WERI-Rb-1 (cell line): ENCODE data around the gene HBG2.
"Not testable (repeated sequence)": the region's sequence is repeated elsewhere in the genome, so short reads cannot be mapped to it uniquely, and the experiment has no call there.

ENCODE experiments used
- DNase-seq: peaks from one replicate; pipeline ENCODE4 v3.0.0-alpha.2; 2020
- H3K27ac ChIP-seq: fragments of 250-450 bp; sonication (Bioruptor Pico); 2 replicates; pipeline ENCODE4 v1.5.1; 2020; ENCODE audit warnings: mild to moderate bottlenecking, moderate library complexity
- H3K27me3 ChIP-seq: fragments of 250-450 bp; sonication (Bioruptor Pico); 2 replicates; pipeline ENCODE4 v1.5.1; 2021; ENCODE audit warnings: mild to moderate bottlenecking, low read depth, moderate library complexity; ENCODE audit not compliant: insufficient read depth, severe bottlenecking
- H3K36me3 ChIP-seq: fragments of 250-450 bp; sonication (Bioruptor Pico); 2 replicates; pipeline ENCODE4 v1.5.1; 2020; ENCODE audit warnings: mild to moderate bottlenecking, moderate library complexity
- H3K4me3 ChIP-seq: 2 replicates; pipeline ENCODE4 v1.5.1; 2011; ENCODE audit warnings: low read depth, mild to moderate bottlenecking, control low read depth, low read length
- H3K9me3 ChIP-seq: fragments of 250-450 bp; sonication (Bioruptor Pico); 2 replicates; pipeline ENCODE4 v1.5.1; 2021; ENCODE audit warnings: mild to moderate bottlenecking, moderate library complexity; ENCODE audit not compliant: severe bottlenecking
- TF ChIP-seq, protein P1 (sequence below): IDR thresholded peaks from 2 replicates; pipeline ENCODE4 v1.5.1; 2011; ENCODE audit warnings: low read depth, mild to moderate bottlenecking, control low read depth, inconsistent platforms, low read length

The HBG2 gene

DNA sequence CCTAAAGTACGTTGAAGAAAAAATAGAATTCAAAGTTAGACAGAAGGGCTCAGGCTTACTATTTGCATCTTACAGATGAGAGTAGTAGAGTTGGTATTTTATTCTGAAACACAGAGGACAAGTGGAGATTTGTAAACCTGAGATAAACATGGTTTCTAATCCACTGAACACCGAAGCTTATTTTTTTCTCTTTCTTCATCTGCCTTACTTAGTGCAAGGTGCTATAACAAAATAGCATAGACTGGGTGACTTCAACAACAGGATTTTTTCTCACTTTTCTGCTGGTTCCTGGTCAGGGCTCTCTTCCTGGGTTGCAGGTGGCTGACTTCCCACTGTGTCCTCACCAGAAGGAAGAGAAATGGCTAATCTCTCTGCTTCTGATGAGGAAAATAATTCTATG lies 2.8 kb downstream of the HBG2 start:
- Histone ChIP-seq H3K9me3 (no peaks in the 10 kb centered on the region), H3K36me3 (no peaks in the 10 kb centered on the region), H3K27me3 (peaks cover 43% of the 10 kb centered on the region), H3K4me3 (no peak overlapping the region), H3K27ac (no peak overlapping the region)
- no peak for DNase-seq
- TF ChIP-seq, protein P1, sequence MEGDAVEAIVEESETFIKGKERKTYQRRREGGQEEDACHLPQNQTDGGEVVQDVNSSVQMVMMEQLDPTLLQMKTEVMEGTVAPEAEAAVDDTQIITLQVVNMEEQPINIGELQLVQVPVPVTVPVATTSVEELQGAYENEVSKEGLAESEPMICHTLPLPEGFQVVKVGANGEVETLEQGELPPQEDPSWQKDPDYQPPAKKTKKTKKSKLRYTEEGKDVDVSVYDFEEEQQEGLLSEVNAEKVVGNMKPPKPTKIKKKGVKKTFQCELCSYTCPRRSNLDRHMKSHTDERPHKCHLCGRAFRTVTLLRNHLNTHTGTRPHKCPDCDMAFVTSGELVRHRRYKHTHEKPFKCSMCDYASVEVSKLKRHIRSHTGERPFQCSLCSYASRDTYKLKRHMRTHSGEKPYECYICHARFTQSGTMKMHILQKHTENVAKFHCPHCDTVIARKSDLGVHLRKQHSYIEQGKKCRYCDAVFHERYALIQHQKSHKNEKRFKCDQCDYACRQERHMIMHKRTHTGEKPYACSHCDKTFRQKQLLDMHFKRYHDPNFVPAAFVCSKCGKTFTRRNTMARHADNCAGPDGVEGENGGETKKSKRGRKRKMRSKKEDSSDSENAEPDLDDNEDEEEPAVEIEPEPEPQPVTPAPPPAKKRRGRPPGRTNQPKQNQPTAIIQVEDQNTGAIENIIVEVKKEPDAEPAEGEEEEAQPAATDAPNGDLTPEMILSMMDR = no peak

DNA sequence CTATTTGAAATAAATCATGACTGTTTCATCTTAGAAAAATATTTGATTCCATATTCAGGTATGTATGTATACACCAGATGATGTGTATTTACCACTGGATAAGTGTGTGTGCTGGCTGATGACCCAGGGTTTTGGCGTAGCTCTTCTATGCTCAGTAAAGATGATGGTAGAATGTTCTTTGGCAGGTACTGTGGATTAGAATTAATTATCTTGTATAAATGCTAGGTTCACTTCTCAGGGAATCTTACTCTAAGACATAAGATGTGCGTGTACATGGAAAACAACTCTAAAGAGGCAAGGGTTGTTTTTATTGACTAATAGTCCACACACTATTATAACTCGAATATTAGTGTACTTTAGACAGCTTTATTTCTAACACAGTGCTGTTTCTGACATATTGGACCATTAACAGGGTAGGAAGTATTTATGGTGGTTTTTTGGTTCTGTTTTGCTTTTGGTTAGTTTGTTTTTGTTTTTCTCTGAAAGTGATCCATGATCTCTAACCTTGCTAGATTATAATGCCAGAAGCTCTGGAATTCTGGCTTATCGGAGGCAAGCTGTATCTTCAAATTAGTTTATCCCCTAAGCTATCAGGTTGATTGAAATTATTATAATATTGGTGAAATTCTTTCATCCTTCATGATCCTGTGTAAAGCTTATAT lies 3.9 kb downstream of the HBG2 start:
- no peak overlapping the region for H3K4me3 ChIP-seq
- H3K27ac ChIP-seq = no peak overlapping the region
- TF ChIP-seq, protein P1 = no peak
- peaks cover 47% of the 10 kb centered on the region for H3K27me3 ChIP-seq
- DNase-seq = no peak
- no peaks in the 10 kb centered on the region for H3K36me3 ChIP-seq
- H3K9me3 ChIP-seq = no peaks in the 10 kb centered on the region

DNA sequence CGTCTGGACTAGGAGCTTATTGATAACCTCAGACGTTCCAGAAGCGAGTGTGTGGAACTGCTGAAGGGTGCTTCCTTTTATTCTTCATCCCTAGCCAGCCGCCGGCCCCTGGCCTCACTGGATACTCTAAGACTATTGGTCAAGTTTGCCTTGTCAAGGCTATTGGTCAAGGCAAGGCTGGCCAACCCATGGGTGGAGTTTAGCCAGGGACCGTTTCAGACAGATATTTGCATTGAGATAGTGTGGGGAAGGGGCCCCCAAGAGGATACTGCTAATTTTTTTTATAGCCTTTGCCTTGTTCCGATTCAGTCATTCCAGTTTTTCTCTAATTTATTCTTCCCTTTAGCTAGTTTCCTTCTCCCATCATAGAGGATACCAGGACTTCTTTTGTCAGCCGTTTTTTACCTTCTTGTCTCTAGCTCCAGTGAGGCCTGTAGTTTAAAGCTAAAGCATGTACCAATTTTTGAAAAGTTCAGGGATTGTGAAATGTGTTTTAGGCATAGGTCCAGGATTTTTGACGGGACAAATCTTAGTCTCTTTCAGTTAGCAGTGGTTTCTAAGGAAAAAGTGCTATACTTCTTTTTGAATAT lies 4.7 kb downstream of the HBG2 start, which contains the start of gene HBG1:
Gene HBG1, minus strand, starts transcription at position 51 of the 590 bp plus-strand sequence. CDS start 53 bp downstream, outside the sequence.
- H3K9me3 ChIP-seq, H3K4me3 ChIP-seq, DNase-seq, H3K36me3 ChIP-seq, H3K27ac ChIP-seq: not testable (repeated sequence)
- H3K27me3 ChIP-seq = peaks cover 49% of the 10 kb centered on the region

DNA sequence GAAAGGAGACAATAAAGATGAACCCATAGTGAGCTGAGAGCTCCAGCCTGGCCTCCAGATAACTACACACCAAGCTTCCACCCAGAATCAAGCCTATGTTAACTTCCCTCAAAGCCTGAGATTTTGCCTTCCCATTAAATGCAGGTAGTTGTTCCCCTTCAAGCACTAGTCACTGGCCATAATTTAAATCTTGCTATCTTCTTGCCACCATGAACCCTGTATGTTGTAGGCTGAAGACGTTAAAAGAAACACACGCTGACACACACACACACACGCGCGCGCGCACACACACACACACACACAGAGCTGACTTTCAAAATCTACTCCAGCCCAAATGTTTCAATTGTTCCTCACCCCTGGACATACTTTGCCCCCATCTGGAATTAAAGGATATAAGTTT lies 6.1 kb downstream of the HBG2 start:
- H3K9me3 ChIP-seq, DNase-seq, H3K4me3 ChIP-seq, H3K36me3 ChIP-seq, H3K27ac ChIP-seq: not testable (repeated sequence)
- H3K27me3 ChIP-seq = peaks cover 59% of the 10 kb centered on the region

DNA sequence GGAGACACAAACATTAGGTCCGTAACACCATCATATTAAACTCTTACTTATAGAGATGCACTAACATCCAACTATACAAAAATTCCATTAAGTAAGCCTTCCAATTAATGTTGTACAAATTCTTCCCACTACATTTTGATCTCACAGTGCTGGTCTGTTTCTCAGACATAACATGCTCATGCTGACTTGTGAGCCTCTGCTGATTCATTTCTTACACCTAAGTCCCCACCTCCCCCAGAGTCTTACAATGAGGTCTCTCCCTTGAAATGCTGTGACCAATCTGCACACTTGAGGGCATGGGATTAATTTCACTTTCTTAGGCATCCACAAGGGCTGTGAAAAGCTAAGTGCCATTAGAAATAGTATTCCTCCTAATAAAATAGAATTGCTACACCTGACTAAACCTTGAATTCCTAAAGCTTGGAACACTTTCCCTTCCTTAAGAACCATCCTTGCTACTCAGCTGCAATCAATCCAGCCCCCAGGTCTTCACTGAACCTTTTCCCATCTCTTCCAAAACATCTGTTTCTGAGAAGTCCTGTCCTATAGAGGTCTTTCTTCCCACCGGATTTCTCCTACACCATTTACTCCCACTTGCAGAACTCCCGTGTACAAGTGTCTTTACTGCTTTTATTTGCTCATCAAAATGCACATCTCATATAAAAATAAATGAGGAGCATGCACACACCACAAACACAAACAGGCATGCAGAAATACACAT lies 6.9 kb downstream of the HBG2 start:
- DNase-seq = no peak
- no peaks in the 10 kb centered on the region for H3K36me3 ChIP-seq
- H3K4me3 ChIP-seq = no peak overlapping the region
- H3K9me3 ChIP-seq = no peaks in the 10 kb centered on the region
- peaks cover 67% of the 10 kb centered on the region for H3K27me3 ChIP-seq
- no peak overlapping the region for H3K27ac ChIP-seq
- TF ChIP-seq, protein P1 = no peak

DNA sequence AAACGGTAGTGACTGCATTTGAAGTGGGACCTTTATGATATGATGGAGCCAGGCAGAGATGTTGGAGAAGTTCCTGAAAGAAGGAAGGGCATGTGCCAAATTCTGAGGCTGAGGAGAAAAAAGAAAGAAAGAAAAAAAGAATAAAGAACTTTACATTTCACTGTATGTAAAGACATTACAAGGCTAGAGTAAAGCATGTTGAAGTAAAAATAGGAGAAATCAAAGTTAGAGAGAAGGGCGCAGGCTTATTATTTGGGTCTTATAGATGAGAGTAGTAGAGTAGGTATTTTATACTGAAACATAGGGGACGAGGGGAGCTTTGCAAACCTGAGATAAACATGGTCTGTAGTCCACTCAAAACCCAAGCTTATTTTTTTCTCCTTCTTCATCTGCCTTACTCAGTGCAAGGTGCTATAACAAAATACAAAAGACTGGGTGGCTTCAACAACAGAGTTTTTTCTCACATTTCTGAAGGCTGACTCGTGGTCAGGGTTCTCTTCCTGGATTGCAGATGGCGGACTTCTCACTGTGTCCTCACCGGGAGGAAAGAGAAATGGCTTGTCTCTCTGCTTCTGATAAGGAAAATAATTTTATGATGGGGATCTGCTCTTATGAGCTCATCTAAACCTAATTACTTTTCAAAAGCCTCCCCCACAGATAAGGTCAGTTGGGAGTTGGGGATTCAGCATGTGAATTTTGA lies 7.7 kb downstream of the HBG2 start:
- no peaks in the 10 kb centered on the region for H3K36me3 ChIP-seq
- TF ChIP-seq, protein P1 = no peak
- peaks cover 63% of the 10 kb centered on the region for H3K27me3 ChIP-seq
- H3K4me3 ChIP-seq = no peak overlapping the region
- no peaks in the 10 kb centered on the region for H3K9me3 ChIP-seq
- no peak for DNase-seq
- no peak overlapping the region for H3K27ac ChIP-seq
